Measurements from ENCODE around the gene MYL6.

MYL6 gene

GRCh38 chr12:56115329-56115728 lies 42.8 kb upstream of the MYL6 start:
- TF ChIP-seq TEAD4 (IDR thresholded peaks at IDR 0.05) (no peak), CREB1 (IDR thresholded peaks at IDR 0.05; ENCODE audit: low read depth) (0 out of 2 replicates have a peak, but pooled peaks have one; percentile 13)

GRCh38 chr12:56116267-56117081 lies 41.7 kb upstream of the MYL6 start, which contains the start of gene RPL41:
TSS of gene RPL41 (plus strand) at chr12:56116633.
- TF ChIP-seq TEAD4 (IDR thresholded peaks at IDR 0.05) = peak; percentile 33; the same call in 1 of the 2 replicates
- TF ChIP-seq CREB1 (IDR thresholded peaks at IDR 0.05; ENCODE audit: low read depth) = peak; percentile 92
- TF ChIP-seq RAD21 (IDR thresholded peaks at IDR 0.05; ENCODE audit: low read depth) = no peak
- peak; percentile 89 for TF ChIP-seq YY1 (IDR thresholded peaks at IDR 0.05; ENCODE audit: low read depth)
- peak; percentile 9; the same call in 1 of the 2 replicates for TF ChIP-seq EGR1 (IDR thresholded peaks at IDR 0.05)
- TF ChIP-seq REST (IDR thresholded peaks at IDR 0.05; ENCODE audit: low read depth) = no peak
- TF ChIP-seq TCF12 (IDR thresholded peaks at IDR 0.05; ENCODE audit: low read depth) = peak; percentile 60; the same call in 1 of the 2 replicates
- peak; percentile 33; the same call in 1 of the 2 replicates for TF ChIP-seq NFIC (IDR thresholded peaks at IDR 0.05)
- TF ChIP-seq USF1 (IDR thresholded peaks at IDR 0.05) = no peak
- TF ChIP-seq TAF1 (IDR thresholded peaks at IDR 0.05; ENCODE audit: low read depth) = peak; percentile 99
- no peak; the same call in 1 of the 2 replicates for TF ChIP-seq CEBPB (IDR thresholded peaks at IDR 0.05)
- TF ChIP-seq MAX (IDR thresholded peaks at IDR 0.05) = peak; percentile 92
- TF ChIP-seq EP300 (IDR thresholded peaks at IDR 0.05; ENCODE audit: borderline replicate concordance) = peak; percentile 11; the same call in 1 of the 2 replicates

GRCh38 chr12:56117778-56118687 lies 40.1 kb upstream of the MYL6 start, which contains the start of gene ZC3H10:
TSS of gene ZC3H10 (plus strand) at chr12:56118266. CDS start at chr12:56120563, 2,297 bp downstream.
- TF ChIP-seq CREB1 (IDR thresholded peaks at IDR 0.05; ENCODE audit: low read depth) (peak; percentile 77), EP300 (IDR thresholded peaks at IDR 0.05; ENCODE audit: borderline replicate concordance) (peak; percentile 67; the same call in 1 of the 2 replicates), YY1 (IDR thresholded peaks at IDR 0.05; ENCODE audit: low read depth) (peak; percentile 80), TAF1 (IDR thresholded peaks at IDR 0.05; ENCODE audit: low read depth) (peak; percentile 86), NFIC (IDR thresholded peaks at IDR 0.05) (peak; percentile 70; the same call in 1 of the 2 replicates), REST (IDR thresholded peaks at IDR 0.05; ENCODE audit: low read depth) (no peak), RAD21 (IDR thresholded peaks at IDR 0.05; ENCODE audit: low read depth) (no peak; the same call in 1 of the 2 replicates), MAX (IDR thresholded peaks at IDR 0.05) (peak; percentile 97), TCF12 (IDR thresholded peaks at IDR 0.05; ENCODE audit: low read depth) (peak; percentile 85), TEAD4 (IDR thresholded peaks at IDR 0.05) (peak; percentile 91), ZBTB7A (IDR thresholded peaks at IDR 0.05; ENCODE audit: low read depth) (no peak), USF1 (IDR thresholded peaks at IDR 0.05) (peak; percentile 61; the same call in 1 of the 2 replicates), FOXM1 (IDR thresholded peaks at IDR 0.05; ENCODE audit: borderline replicate concordance, low read depth) (no peak), CEBPB (IDR thresholded peaks at IDR 0.05) (peak; percentile 37; the same call in 1 of the 2 replicates), EGR1 (IDR thresholded peaks at IDR 0.05) (peak; percentile 70)

GRCh38 chr12:56118688-56119357 lies 39.3 kb upstream of the MYL6 start:
- TF ChIP-seq ZBTB7A (IDR thresholded peaks at IDR 0.05; ENCODE audit: low read depth) = no peak; the same call in 1 of the 2 replicates
- TF ChIP-seq EP300 (IDR thresholded peaks at IDR 0.05; ENCODE audit: borderline replicate concordance) = no peak
- TF ChIP-seq MAX (IDR thresholded peaks at IDR 0.05) = no peak

Measured in Ishikawa (cell line).